HEK293 (cell line): ENCODE results near the gene RNU6-7.
A peak's percentile ranks its signal among the peaks of the same experiment; 100 is the strongest.

Source experiments
- CTCF ChIA-PET: fragments of 350-600 bp; formaldehyde crosslinking; extraction: SDS; loops from one replicate; lab custom pipeline; 2021; ENCODE audit warnings: antibody characterized with exemption; lab: Yijun Ruan, JAX
- POLR2A ChIA-PET: fragments of 300-600 bp; formaldehyde crosslinking; extraction: SDS; loops from one replicate; lab custom pipeline; 2020; ENCODE audit warnings: antibody characterized with exemption, inconsistent platforms; lab: Yijun Ruan, JAX
- H3K27ac ChIP-seq: fragments of 200-500 bp; sonication (Bioruptor generic); 2 replicates; pipeline ENCODE4 v1.5.1; 2014; ENCODE audit warnings: low read depth, low read length, control low read depth, inconsistent platforms; ENCODE audit errors: extremely low read depth
- H3K36me3 ChIP-seq, 2 experiments: fragments of 200-500 bp in 1 of 2; sonication (Bioruptor generic) in 1 of 2; 1 replicate in 1 of 2; 2 replicates in 1 of 2; pipeline ENCODE4 v1.5.1; 2014 to 2017; ENCODE audit warnings: inconsistent platforms in 2 of 2, low read length in 2 of 2; ENCODE audit not compliant: control insufficient read depth in 2 of 2, insufficient read depth in 1 of 2
- H3K4me1 ChIP-seq: fragments of 200-500 bp; sonication (Bioruptor generic); 2 replicates; pipeline ENCODE4 v1.5.1; 2014; ENCODE audit warnings: mild to moderate bottlenecking, low read length, inconsistent platforms; ENCODE audit not compliant: control insufficient read depth, insufficient read depth
- H3K4me3 ChIP-seq: 2 replicates; pipeline ENCODE4 v1.5.1; 2011; ENCODE audit warnings: low read depth, mild to moderate bottlenecking, control low read depth, low read length, moderate library complexity
- H3K9me3 ChIP-seq: fragments of 200-500 bp; sonication (Bioruptor generic); 2 replicates; pipeline ENCODE4 v1.5.1; 2014; ENCODE audit warnings: low read depth, low read length, inconsistent platforms; ENCODE audit not compliant: control insufficient read depth, insufficient read depth
- BCL11B ChIP-seq: fragments of 450-650 bp; formaldehyde crosslinking; IDR thresholded peaks from 2 replicates; pipeline ENCODE4 v1.5.1; 2016; ENCODE audit warnings: low read depth, missing biosample characterization, missing genetic modification characterization
- FEZF1 ChIP-seq: fragments of 450-650 bp; formaldehyde crosslinking; IDR thresholded peaks from 2 replicates; pipeline ENCODE4 v1.5.1; 2016; ENCODE audit warnings: missing biosample characterization, missing genetic modification characterization
- KLF1 ChIP-seq: fragments of 450-650 bp; formaldehyde crosslinking; IDR thresholded peaks from 2 replicates; pipeline ENCODE4 v1.5.1; 2016; ENCODE audit warnings: missing biosample characterization, missing genetic modification characterization
- MYNN ChIP-seq: fragments of 450-650 bp; formaldehyde crosslinking; IDR thresholded peaks from 2 replicates; pipeline ENCODE4 v1.5.1; 2016; ENCODE audit warnings: missing biosample characterization, missing genetic modification characterization, borderline replicate concordance
- PATZ1 ChIP-seq: fragments of 450-650 bp; formaldehyde crosslinking; IDR thresholded peaks from 2 replicates; pipeline ENCODE4 v1.5.1; 2016; ENCODE audit warnings: missing biosample characterization, missing genetic modification characterization
- RBAK ChIP-seq: fragments of 450-650 bp; formaldehyde crosslinking; IDR thresholded peaks from 2 replicates; pipeline ENCODE4 v1.5.1; 2016; ENCODE audit warnings: missing biosample characterization, missing genetic modification characterization
- ZBTB10 ChIP-seq: fragments of 450-650 bp; formaldehyde crosslinking; IDR thresholded peaks from 2 replicates; pipeline ENCODE4 v1.5.1; 2016; ENCODE audit warnings: missing biosample characterization, missing genetic modification characterization
- ZBTB8A ChIP-seq: fragments of 450-650 bp; formaldehyde crosslinking; IDR thresholded peaks from 2 replicates; pipeline ENCODE4 v1.5.1; 2016; ENCODE audit warnings: missing biosample characterization, missing genetic modification characterization
- ZNF157 ChIP-seq: fragments of 450-650 bp; formaldehyde crosslinking; IDR thresholded peaks from 2 replicates; pipeline ENCODE4 v1.5.1; 2016; ENCODE audit warnings: missing biosample characterization, missing genetic modification characterization
- ZNF169 ChIP-seq: fragments of 450-650 bp; formaldehyde crosslinking; IDR thresholded peaks from 2 replicates; pipeline ENCODE4 v1.5.1; 2016; ENCODE audit warnings: missing biosample characterization, missing genetic modification characterization
- ZNF211 ChIP-seq: fragments of 450-650 bp; formaldehyde crosslinking; IDR thresholded peaks from 2 replicates; pipeline ENCODE4 v1.5.1; 2016; ENCODE audit warnings: low read depth, missing biosample characterization, missing genetic modification characterization
- ZNF221 ChIP-seq: fragments of 450-650 bp; formaldehyde crosslinking; IDR thresholded peaks from 2 replicates; pipeline ENCODE4 v1.5.1; 2017; ENCODE audit warnings: missing biosample characterization, missing genetic modification characterization, borderline replicate concordance
- ZNF280D ChIP-seq: fragments of 450-650 bp; formaldehyde crosslinking; IDR thresholded peaks from 2 replicates; pipeline ENCODE4 v1.5.1; 2016; ENCODE audit warnings: missing biosample characterization, missing genetic modification characterization
- ZNF292 ChIP-seq: fragments of 450-650 bp; formaldehyde crosslinking; IDR thresholded peaks from 2 replicates; pipeline ENCODE4 v1.5.1; 2016; ENCODE audit warnings: low read depth, missing biosample characterization, missing genetic modification characterization, borderline replicate concordance
- ZNF362 ChIP-seq: fragments of 450-650 bp; formaldehyde crosslinking; IDR thresholded peaks from 2 replicates; pipeline ENCODE4 v1.5.1; 2016; ENCODE audit warnings: missing biosample characterization, missing genetic modification characterization
- ZNF518A ChIP-seq: fragments of 450-650 bp; formaldehyde crosslinking; conservative IDR thresholded peaks from 2 replicates; pipeline ENCODE4 v1.5.1; 2016; ENCODE audit warnings: low read depth, missing biosample characterization, missing genetic modification characterization
- ZNF530 ChIP-seq: fragments of 450-650 bp; formaldehyde crosslinking; IDR thresholded peaks from 2 replicates; pipeline ENCODE4 v1.5.1; 2016; ENCODE audit warnings: low read depth, missing biosample characterization, missing genetic modification characterization
- ZNF610 ChIP-seq: fragments of 450-650 bp; formaldehyde crosslinking; IDR thresholded peaks from 2 replicates; pipeline ENCODE4 v1.5.1; 2016; ENCODE audit warnings: missing biosample characterization, missing genetic modification characterization, borderline replicate concordance
- ZNF645 ChIP-seq: fragments of 450-650 bp; formaldehyde crosslinking; IDR thresholded peaks from 2 replicates; pipeline ENCODE4; 2016; ENCODE audit warnings: missing biosample characterization, missing genetic modification characterization
- ZNF658 ChIP-seq: fragments of 450-650 bp; formaldehyde crosslinking; IDR thresholded peaks from 2 replicates; pipeline ENCODE4; 2016; ENCODE audit warnings: missing biosample characterization, missing genetic modification characterization

RNU6-7 gene

GRCh38 chr14:32201816-32202490, at the start of gene RNU6-7:
Gene RNU6-7 (plus strand): TSS chr14:32202045.
- peak within 1 kb of the TSS; percentile 46 for H3K4me3 ChIP-seq
- H3K4me1 ChIP-seq: peaks cover 15% of the 10 kb centered on the region; the same call in 1 of the 2 replicates
- peak within 1 kb of the TSS; percentile 87 for H3K27ac ChIP-seq
- ChIA-PET CTCF (interaction anchor here (0.6 kb wide), 1 partner anchor 736 kb away, joined by 8 read pairs; no protein-coding TSS in a partner anchor), POLR2A (interaction anchor here (2.9 kb wide), 1 partner anchor 125 kb away, joined by 36 read pairs; the partner anchor contains the start of gene ARHGAP5)
- H3K9me3 ChIP-seq: no peaks in the 10 kb centered on the region
- H3K36me3 ChIP-seq: no peaks in the 10 kb centered on the region
- TF ChIP-seq MYNN (no peak), PATZ1 (tag by site-specific recombination) (peak; percentile 39; the same call in 1 of the 2 replicates), ZNF610 (no peak), ZNF362 (tag by site-specific recombination) (no peak), ZNF157 (tag by site-specific recombination) (no peak), RBAK (no peak), ZNF169 (no peak), ZNF292 (tag by site-specific recombination) (no peak), BCL11B (tag by site-specific recombination) (no peak), ZNF658 (tag by site-specific recombination) (no peak), ZNF211 (tag by site-specific recombination) (no peak), ZNF280D (no peak), ZBTB8A (tag by site-specific recombination) (no peak), ZBTB10 (no peak), FEZF1 (no peak), ZNF645 (no peak), KLF1 (no peak; the same call in 1 of the 2 replicates), ZNF530 (tag by site-specific recombination) (no peak), ZNF518A (tag by site-specific recombination) (0 out of 2 replicates have a peak, but pooled peaks have one; percentile 7), ZNF221 (tag by site-specific recombination) (no peak)
